ENCODE data around the gene SLIT1.

The SLIT1 gene

GRCh38 chr10:97226398-97226797, 40.6 kb upstream of the SLIT1 start:
- TF ChIP-seq, protein P1, sequence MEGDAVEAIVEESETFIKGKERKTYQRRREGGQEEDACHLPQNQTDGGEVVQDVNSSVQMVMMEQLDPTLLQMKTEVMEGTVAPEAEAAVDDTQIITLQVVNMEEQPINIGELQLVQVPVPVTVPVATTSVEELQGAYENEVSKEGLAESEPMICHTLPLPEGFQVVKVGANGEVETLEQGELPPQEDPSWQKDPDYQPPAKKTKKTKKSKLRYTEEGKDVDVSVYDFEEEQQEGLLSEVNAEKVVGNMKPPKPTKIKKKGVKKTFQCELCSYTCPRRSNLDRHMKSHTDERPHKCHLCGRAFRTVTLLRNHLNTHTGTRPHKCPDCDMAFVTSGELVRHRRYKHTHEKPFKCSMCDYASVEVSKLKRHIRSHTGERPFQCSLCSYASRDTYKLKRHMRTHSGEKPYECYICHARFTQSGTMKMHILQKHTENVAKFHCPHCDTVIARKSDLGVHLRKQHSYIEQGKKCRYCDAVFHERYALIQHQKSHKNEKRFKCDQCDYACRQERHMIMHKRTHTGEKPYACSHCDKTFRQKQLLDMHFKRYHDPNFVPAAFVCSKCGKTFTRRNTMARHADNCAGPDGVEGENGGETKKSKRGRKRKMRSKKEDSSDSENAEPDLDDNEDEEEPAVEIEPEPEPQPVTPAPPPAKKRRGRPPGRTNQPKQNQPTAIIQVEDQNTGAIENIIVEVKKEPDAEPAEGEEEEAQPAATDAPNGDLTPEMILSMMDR (IDR thresholded peaks at IDR 0.05; ENCODE audit: extremely low read depth, missing control alignments): no peak
- no peak for DNase-seq (ENCODE audit: low spot score)

DNA sequence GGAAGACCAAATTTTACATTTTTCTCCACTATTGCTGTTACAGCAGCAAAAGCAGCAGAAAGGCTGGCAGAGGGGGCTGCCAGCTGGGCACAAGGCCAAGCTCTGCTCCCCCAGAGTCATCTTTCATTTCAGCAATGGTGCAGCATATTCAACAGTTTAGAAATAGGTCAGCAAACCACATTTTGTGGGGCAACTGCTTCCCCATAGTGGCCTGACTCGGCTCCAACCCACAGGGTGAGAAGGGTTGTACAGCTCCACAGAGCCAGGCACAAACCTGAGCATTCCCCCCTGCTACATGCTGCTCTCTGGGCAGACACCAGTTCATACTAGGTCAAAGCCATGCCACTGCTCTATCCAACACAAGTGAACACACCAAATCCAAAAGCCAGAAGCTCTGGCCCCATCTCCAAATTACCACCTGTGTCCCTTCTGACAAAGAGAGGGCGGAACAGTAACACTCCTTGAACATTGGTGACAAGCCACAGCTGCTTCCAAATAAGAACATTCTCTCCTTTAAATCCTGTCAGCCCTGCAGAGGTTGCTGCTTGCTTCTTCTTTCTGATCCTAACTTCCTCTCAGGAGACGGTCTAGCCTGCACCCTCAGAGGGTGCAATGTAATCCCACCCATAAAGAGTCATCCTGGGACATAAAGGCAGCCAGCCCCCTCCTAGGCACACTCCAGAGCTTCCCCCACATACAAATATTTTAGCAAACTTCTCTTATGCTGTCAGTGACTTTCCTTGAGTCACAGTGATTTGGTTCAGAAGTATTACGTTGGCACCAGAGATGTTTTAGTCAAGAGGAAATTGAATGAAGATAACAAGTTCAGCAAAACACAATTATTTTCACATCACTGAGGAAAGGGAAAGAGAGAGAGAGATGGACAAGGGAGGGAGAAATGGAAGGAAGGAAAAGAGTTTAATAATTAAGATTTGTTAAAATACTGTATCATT, 39.0 kb upstream of the SLIT1 start:
- TF ChIP-seq, protein P1 (IDR thresholded peaks at IDR 0.05; ENCODE audit: extremely low read depth, missing control alignments): no peak

GRCh38 chr10:97222326-97222961, 36.7 kb upstream of the SLIT1 start:
- no peak for DNase-seq (ENCODE audit: low spot score)
- TF ChIP-seq, protein P1 (IDR thresholded peaks at IDR 0.05; ENCODE audit: extremely low read depth, missing control alignments): no peak

More for the DNA sequence above, 39.0 kb upstream of the SLIT1 start:
- DNase-seq (ENCODE audit: low spot score): no peak

- TF ChIP-seq, protein P1 (IDR thresholded peaks at IDR 0.05; ENCODE audit: extremely low read depth, missing control alignments): no peak
- no peak for DNase-seq (ENCODE audit: low spot score)
Observed at GRCh38 chr10:97220355-97220754, 34.6 kb upstream of the SLIT1 start.

DNA sequence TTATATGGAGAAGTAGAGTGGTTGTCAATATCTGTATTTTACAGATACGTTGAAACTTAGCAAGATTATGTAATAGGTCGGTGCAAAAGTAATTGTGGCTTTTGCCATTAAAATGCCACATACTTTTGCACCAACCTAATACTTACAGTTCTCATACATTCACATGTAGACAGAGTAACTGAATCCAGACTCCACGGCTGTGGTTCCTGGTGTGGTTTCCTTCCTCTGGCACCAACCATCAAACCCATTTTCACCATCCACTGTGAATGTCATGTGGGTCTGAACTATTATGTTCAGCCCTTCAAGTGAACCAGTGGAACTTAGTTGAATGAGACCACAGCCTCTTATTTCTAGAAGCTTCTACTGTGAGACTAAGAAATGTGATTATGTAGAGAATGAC, 31.5 kb upstream of the SLIT1 start:
- no peak for DNase-seq (ENCODE audit: low spot score)
- TF ChIP-seq, protein P1 (IDR thresholded peaks at IDR 0.05; ENCODE audit: extremely low read depth, missing control alignments): no peak

DNA sequence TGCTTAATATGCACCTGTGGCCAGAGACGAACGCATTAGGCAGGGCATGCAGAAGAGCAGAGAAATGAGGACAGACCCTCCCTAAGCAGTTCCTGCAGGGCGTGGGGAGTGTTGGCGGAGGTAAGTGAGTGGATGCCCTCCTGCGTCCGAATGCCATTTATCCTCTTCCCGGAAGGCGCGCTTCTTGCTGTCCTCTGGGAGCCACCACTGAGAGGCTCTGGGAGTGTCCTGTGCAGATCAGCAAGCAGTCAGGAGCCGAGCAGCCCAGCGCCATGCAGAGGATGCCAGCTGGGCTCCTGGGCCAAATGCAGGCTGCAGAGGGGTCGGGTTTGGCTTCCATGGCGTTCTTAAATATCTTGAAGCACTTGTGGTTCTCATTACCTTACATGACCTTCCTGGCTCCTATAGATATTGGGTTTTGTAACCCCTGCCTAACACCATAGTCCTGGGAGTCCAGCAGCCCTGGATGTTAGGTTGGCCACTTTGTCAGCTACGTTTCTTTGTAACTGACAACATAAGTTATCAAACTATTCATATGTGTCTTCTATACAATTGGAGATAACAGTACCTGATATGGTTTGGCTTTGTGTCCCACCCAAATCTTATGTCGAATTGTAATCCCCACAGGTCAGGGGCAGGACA, 30.0 kb upstream of the SLIT1 start:
- TF ChIP-seq, protein P1 (IDR thresholded peaks at IDR 0.05; ENCODE audit: extremely low read depth, missing control alignments): no peak
- no peak for DNase-seq (ENCODE audit: low spot score)

- DNase-seq (ENCODE audit: low spot score): no peak
- TF ChIP-seq, protein P1 (IDR thresholded peaks at IDR 0.05; ENCODE audit: extremely low read depth, missing control alignments): no peak
Observed at GRCh38 chr10:97213431-97213830, 27.7 kb upstream of the SLIT1 start.
